ENCODE data around the gene ZNF629.

The ZNF629 gene

DNA sequence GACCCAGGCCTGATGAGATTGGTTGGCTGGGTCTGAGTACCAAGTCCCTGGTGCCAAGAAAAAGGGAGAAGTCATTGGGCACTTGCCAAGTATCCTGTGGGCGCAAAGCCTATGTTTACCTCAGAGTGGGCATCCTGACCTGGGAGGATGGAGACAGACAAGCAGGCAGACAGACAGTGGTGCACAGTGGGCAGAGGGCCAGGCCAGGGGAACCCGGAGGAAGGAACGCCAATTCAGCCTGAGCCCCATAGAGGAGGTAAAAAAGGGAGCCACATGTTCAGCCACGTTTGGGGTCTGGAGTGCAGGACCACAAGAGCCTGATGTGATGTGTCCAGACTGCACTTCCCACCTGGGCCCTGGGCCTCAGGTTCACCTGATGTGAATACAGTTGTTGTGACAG lies 33.4 kb downstream of the ZNF629 start:
- TF ChIP-seq, protein P1, sequence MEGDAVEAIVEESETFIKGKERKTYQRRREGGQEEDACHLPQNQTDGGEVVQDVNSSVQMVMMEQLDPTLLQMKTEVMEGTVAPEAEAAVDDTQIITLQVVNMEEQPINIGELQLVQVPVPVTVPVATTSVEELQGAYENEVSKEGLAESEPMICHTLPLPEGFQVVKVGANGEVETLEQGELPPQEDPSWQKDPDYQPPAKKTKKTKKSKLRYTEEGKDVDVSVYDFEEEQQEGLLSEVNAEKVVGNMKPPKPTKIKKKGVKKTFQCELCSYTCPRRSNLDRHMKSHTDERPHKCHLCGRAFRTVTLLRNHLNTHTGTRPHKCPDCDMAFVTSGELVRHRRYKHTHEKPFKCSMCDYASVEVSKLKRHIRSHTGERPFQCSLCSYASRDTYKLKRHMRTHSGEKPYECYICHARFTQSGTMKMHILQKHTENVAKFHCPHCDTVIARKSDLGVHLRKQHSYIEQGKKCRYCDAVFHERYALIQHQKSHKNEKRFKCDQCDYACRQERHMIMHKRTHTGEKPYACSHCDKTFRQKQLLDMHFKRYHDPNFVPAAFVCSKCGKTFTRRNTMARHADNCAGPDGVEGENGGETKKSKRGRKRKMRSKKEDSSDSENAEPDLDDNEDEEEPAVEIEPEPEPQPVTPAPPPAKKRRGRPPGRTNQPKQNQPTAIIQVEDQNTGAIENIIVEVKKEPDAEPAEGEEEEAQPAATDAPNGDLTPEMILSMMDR (IDR thresholded peaks at IDR 0.05): no peak

DNA sequence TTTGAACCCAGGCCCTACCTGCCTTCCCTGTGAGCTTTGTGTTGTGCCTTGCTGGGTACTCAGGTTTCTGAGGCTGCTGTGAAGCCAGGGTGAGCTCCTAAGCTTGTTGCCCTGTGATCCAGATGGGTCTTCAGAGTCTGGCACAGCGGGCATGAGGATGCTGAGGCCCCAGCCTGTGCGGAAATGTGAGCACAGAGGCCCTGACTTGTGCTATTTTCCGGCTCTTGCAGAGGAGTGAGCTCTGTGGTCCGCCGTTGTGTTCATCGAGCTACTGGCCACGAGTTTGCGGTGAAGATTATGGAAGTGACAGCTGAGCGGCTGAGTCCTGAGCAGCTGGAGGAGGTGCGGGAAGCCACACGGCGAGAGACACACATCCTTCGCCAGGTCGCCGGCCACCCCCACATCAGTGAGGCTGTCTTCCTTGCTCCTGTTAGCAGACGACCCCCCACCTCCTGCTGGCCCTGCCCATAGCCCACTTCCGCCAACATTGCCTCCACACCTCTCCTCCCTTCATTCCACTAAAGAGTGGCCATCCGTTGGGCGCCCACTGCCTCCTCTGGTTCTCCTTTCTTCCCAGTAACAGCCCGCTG lies 36.0 kb downstream of the ZNF629 start:
- TF ChIP-seq, protein P1 (IDR thresholded peaks at IDR 0.05): no peak

DNA sequence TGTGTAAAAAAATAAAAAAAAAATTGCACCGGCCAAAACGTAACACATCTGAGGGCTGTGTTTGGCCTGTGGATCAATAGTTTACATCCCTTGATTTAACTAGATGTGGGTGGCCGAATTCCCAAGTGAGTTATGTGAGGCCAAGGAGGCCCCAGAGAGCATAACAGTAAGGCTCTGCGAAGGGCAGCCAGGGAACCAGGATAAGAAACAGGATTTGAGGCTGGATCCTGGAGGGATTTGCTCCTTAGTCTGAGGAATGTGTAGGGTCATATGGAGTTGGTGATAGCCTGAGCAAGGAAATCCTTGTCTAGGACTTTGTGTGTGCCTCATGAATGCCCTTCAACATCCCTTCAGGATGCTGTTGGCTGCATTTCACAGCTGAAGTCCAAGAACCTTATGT lies 36.8 kb downstream of the ZNF629 start:
- TF ChIP-seq, protein P1 (IDR thresholded peaks at IDR 0.05): no peak

DNA sequence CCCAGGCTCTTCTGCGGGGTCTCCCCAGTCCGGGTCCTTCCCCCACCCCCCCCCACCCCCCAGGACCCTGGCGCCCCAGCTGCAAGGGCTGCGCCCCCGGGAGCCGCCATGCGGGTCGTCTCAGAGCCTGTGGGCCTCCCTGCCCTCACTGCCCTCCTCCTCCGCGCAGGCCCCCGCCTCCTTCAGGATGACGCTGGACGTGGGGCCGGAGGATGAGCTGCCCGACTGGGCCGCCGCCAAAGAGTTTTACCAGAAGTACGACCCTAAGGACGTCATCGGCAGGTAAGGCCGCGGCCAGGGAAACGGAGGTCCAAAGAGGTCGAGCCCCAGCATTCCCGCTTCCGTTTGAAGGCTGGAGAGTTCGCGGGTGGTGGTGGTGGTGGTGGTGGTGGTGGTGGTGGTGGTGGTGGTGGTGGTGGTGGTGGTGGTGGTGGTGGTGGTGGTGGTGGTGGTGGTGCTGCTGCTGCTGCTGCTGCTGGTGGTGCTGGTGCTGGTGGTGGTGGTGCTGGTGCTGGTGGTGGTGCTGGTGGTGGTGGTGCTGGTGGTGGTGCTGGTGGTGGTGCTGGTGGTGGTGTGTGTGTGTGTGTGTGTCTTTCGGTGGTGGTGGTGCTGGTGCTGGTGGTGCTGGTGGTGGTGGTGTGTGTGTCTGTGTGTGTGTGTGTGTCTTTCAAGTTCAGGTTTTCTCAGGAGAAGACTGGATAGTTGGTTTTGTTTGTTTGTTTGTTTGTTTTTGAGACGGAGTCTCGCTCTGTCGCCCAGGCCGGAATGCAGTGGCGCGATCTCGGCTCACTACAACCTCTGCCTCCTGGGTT lies 38.2 kb downstream of the ZNF629 start:
- TF ChIP-seq, protein P1 (IDR thresholded peaks at IDR 0.05): no peak

DNA sequence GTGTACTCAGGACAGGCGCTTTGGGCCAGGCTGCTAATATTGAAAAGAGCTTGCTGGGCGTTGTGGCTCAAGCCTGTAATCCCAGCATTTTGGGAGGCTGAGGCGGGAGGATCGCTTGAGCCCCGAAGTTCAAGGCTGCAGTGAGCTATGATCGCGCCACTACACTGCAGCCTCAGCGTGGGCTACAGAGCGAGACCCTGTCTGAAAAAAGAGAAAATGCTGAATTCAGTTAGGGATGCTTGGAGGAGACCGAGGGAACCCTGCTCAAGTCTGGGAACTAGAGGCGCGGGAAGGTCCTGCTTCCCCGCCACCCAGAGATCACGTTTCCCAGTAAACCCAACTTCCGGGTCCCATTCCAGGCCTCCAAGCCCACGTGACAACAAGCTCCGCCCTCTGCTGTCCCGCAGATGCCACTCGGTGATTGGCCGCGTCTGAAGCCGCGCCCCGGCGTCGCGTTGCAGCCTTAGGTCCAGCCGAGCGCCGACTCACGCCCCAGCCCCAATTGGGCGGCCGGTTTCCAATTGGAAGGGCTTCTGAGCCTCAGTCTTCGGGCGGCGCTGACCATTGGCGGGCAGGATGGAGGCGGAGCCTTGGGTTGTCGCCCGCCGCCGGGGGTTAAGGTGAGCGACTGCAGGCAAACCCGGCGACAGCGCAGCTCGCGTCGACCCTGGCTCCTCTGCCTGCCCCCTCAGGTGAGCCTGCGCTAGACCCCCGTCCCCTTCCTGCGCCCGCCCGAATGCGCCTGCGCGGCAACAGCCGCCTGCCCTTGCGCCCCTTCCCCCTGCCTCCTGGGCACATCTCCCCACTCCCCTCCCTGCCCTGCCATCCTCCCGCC lies 39.0 kb downstream of the ZNF629 start, which contains the start of gene PHKG2:
Gene PHKG2, plus strand, starts transcription at position 627 of the 835 bp plus-strand sequence. CDS start 396 bp downstream, outside the sequence.
- TF ChIP-seq, protein P1 (IDR thresholded peaks at IDR 0.05): no peak

DNA sequence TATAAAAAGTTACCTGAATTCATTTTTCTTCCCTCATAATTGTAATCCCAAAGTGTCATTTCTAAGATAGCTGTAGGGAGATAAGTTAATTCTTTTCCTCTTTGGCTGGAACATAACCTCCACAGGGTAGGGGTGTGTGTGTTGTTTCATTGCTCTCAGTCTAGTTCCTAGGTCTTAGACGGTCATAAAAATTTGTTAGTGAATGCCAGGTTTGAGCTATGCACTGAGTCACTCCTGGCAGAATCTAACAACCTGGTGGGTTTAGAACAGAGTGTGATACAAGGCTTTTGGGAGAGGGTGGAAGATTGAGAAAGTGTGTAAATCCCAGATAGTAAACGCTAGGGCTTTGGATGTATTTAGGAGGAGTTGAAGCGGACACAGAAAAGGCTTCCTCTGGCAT lies 39.7 kb downstream of the ZNF629 start:
- TF ChIP-seq, protein P1 (IDR thresholded peaks at IDR 0.05): no peak

DNA sequence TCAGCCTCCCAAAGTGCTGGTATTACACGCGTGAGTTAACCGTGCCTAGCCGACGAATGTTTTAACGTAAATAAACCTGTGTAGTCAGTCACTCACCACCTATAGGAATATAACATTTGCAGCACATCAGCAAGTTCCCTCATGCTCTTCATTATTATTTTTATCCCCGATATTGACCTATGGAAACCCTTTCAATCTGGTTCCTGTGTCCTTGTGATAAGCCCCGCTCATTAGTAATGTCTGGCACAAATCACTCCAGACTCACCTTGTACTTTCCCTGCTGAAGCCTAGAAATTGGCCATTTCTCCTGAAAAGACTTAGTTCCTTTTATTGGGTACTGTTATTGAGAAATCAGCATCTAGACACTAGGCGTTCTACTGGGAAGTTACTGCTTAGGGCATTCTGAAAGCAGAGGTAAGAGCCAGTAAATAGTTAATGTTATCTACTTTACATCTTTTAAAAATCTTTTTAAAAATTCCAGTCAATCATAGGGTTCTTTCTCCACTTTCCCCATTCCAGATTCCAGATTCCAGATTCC lies 40.3 kb downstream of the ZNF629 start:
- TF ChIP-seq, protein P1 (IDR thresholded peaks at IDR 0.05): no peak
